ENCODE results near the gene WFDC1.
"Not testable (repeated sequence)": the region's sequence is repeated elsewhere in the genome, so short reads cannot be mapped to it uniquely, and the experiment has no call there.

The WFDC1 gene

DNA sequence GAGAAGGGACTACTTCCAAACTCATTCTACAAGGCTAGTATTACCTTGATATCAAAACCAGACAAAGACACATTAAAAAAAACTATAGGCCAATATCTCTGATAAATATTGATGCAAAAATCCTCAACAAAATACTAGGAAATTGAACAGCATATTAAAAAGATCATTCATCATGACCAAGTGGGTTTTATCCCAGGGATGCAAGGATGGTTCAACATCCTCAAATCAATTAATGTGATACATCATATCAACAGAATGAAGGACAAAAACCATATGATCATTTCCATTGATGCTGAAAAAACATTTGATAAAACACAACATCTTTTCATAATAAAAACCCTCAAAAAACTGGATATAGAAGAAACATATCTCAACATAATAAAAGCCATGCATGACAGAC lies 42.6 kb downstream of the WFDC1 start:
- H3K27me3 ChIP-seq (ENCODE audit: control insufficient read depth, insufficient read depth, low read length); H3K4me3 ChIP-seq (ENCODE audit: low read length); H3K9me3 ChIP-seq (ENCODE audit: control insufficient read depth, low read length); H3K36me3 ChIP-seq (ENCODE audit: control insufficient read depth, insufficient read depth, low read length); H3K9ac ChIP-seq (ENCODE audit: low read length): not testable (repeated sequence)
- H3K4me1 ChIP-seq (ENCODE audit: control insufficient read depth, insufficient read depth, low read length) = peaks cover 19% of the 10 kb centered on the region

DNA sequence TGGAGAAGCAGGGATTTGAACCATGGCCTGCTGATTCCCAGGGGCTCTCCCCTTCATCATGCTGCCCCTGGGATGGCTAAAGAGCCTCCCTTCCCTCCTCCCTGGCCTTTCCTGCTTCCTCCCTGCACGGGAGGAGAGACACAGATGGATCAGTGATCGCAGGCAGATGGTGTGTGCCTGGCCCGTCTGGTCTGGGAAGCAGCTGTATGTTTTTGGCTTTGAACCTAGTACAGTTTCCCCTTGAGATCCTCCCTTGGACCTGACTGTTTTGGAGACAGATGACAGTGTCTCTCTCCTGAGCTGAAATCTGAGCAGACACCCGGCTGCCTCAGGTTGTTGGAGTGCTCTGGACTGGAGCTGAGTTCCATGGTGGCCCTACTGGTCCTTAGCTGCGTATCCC lies 44.6 kb downstream of the WFDC1 start:
- Histone ChIP-seq H3K4me1 (ENCODE audit: control insufficient read depth, insufficient read depth, low read length) (peaks cover 4% of the 10 kb centered on the region), H3K9me3 (ENCODE audit: control insufficient read depth, low read length) (no peaks in the 10 kb centered on the region), H3K9ac (ENCODE audit: low read length) (no peak overlapping the region), H3K4me3 (ENCODE audit: low read length) (no peak overlapping the region), H3K27me3 (ENCODE audit: control insufficient read depth, insufficient read depth, low read length) (no peaks in the 10 kb centered on the region), H3K36me3 (ENCODE audit: control insufficient read depth, insufficient read depth, low read length) (no peaks in the 10 kb centered on the region)

DNA sequence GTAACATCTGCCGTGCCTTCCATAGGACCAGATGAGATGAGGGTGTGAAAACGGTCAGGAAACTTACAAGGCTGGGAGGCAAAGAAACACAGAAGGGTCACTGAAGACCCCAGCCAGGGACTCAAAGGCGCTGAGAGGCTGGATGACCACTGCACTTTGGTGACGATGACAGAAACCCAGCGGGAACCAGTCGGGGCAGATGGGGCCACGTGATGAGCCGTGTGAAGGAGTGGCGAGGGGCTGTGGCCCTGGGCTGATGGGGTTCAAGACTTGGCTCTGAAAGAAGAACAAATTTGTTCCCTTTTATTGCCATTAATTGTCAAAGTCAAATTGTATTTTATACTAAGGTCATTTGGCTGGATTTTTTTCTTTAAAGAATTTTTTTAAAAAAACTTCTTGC lies 45.1 kb downstream of the WFDC1 start:
- Histone ChIP-seq H3K36me3 (ENCODE audit: control insufficient read depth, insufficient read depth, low read length) (no peaks in the 10 kb centered on the region), H3K27me3 (ENCODE audit: control insufficient read depth, insufficient read depth, low read length) (no peaks in the 10 kb centered on the region), H3K9me3 (ENCODE audit: control insufficient read depth, low read length) (no peaks in the 10 kb centered on the region), H3K9ac (ENCODE audit: low read length) (no peak overlapping the region), H3K4me3 (ENCODE audit: low read length) (no peak overlapping the region), H3K4me1 (ENCODE audit: control insufficient read depth, insufficient read depth, low read length) (no peaks in the 10 kb centered on the region)

DNA sequence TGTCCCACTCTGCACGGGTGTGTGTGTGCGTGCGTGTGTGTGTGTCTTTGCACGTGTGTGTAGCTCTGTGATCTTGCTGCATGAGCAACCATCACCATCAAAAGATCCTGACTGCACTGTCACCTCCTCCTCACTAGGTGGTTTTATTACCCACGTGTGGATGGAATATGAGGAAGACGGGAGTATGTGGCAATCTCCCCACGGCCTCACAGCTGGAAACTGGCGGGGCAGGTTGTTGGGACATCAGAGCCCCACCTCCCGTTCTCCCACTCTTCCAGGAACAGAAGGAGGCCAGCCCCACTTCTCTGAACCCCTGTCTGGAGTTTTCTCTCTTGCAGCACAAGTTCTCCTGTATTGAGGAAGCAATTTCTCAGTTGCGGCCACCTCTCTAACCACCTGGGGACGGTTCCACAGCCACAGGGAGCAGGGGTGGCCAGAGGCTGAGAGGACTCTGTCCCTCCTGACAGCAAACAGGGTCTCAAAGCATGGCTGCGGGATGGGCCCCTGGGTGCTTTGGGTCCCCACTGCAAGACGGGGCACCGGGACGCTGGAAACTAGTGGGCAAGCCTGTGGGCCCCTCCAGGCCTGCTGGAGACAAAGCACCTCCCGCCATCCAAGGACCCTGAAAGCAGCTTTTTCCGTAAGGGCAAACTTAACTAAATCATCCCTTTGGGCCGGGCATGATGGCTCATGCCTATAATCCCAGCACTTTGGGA lies 45.8 kb downstream of the WFDC1 start:
- Histone ChIP-seq H3K27me3 (ENCODE audit: control insufficient read depth, insufficient read depth, low read length) (no peaks in the 10 kb centered on the region), H3K36me3 (ENCODE audit: control insufficient read depth, insufficient read depth, low read length) (no peaks in the 10 kb centered on the region), H3K9ac (ENCODE audit: low read length) (no peak overlapping the region), H3K9me3 (ENCODE audit: control insufficient read depth, low read length) (no peaks in the 10 kb centered on the region), H3K4me1 (ENCODE audit: control insufficient read depth, insufficient read depth, low read length) (no peaks in the 10 kb centered on the region), H3K4me3 (ENCODE audit: low read length) (no peak overlapping the region)

DNA sequence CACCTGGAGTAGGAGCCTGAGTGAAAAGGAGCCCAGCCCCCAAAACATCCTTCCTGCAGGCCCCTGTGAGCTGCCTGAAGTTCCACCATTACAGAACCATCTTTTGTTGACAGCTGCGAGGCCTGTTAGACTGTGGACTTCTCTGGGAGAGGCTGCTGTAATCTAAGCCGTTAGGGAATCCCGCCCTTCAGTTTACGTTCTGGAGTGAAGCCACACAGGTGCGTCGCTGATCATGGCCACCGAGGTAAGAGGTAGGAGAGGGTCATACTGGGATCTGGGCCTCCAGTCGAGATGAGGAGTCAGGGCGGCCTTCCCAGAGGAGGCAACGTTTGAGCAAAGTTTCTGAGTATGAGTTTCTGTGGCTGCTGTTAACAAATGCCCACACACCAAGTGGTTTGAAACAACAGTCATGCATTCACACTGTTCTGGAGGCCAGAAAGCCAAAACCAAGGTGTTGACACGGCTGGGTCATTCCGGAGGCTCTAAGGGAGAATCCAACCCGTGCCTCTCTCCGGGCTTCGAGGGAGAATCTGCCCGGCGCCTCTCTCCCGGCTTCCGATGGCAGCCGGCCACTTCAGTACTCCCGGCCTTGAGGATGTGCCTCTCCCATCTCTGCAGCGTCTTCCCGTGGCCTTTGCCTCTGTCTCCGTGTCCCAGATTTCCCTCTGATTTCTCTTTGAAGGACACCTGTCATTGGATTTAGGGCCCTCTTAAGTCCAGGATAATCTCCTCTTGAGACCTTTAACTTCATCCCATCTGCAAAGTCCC lies 47.0 kb downstream of the WFDC1 start:
- Histone ChIP-seq H3K9me3 (ENCODE audit: control insufficient read depth, low read length) (no peaks in the 10 kb centered on the region), H3K4me1 (ENCODE audit: control insufficient read depth, insufficient read depth, low read length) (no peaks in the 10 kb centered on the region), H3K36me3 (ENCODE audit: control insufficient read depth, insufficient read depth, low read length) (no peaks in the 10 kb centered on the region), H3K4me3 (ENCODE audit: low read length) (no peak overlapping the region), H3K9ac (ENCODE audit: low read length) (no peak overlapping the region), H3K27me3 (ENCODE audit: control insufficient read depth, insufficient read depth, low read length) (no peaks in the 10 kb centered on the region)

DNA sequence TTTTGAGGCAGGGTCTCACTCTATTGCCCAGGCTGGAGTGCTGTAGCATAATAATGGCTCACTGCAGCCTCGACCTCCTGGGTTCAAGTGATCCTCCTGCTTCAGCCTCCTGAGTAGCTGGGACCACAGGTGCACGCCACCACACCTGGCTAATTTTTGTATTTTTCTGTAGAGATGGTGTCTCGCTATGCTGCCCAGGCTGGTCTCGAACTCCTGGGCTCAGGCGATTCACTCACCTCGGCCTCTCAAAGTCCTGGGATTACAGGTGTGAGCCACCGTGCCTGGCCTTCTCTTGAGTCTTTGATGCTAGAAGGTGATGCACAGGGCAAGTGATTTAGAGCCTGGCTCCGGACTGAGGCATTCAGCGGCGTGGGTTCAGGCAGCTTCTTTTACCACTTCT lies 49.1 kb downstream of the WFDC1 start:
- H3K4me1 ChIP-seq (ENCODE audit: control insufficient read depth, insufficient read depth, low read length); H3K36me3 ChIP-seq (ENCODE audit: control insufficient read depth, insufficient read depth, low read length); H3K4me3 ChIP-seq (ENCODE audit: low read length); H3K9me3 ChIP-seq (ENCODE audit: control insufficient read depth, low read length); H3K9ac ChIP-seq (ENCODE audit: low read length); H3K27me3 ChIP-seq (ENCODE audit: control insufficient read depth, insufficient read depth, low read length): not testable (repeated sequence)

DNA sequence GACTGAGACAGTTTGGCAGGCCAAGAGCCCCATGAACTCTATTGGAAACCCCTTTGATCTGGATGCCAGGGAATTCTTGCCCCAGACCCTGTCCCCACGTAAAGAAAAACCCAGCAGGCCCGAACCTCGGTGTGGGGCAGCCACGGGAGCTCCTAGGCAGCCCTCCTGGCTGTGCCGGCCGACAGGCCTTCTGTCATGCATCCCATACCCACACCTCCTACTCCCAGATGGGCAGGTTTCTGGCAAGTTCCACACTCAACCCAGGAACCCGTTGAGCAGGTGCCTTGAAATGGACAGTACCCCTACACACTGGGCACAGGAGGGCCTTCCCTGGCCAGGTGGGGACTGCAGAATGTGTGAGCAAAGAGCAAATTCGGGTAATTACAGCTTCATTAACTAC lies 50.1 kb downstream of the WFDC1 start:
- Histone ChIP-seq H3K9me3 (ENCODE audit: control insufficient read depth, low read length) (no peaks in the 10 kb centered on the region), H3K36me3 (ENCODE audit: control insufficient read depth, insufficient read depth, low read length) (no peaks in the 10 kb centered on the region), H3K27me3 (ENCODE audit: control insufficient read depth, insufficient read depth, low read length) (no peaks in the 10 kb centered on the region), H3K4me3 (ENCODE audit: low read length) (no peak overlapping the region), H3K9ac (ENCODE audit: low read length) (no peak overlapping the region), H3K4me1 (ENCODE audit: control insufficient read depth, insufficient read depth, low read length) (peaks cover 4% of the 10 kb centered on the region)

DNA sequence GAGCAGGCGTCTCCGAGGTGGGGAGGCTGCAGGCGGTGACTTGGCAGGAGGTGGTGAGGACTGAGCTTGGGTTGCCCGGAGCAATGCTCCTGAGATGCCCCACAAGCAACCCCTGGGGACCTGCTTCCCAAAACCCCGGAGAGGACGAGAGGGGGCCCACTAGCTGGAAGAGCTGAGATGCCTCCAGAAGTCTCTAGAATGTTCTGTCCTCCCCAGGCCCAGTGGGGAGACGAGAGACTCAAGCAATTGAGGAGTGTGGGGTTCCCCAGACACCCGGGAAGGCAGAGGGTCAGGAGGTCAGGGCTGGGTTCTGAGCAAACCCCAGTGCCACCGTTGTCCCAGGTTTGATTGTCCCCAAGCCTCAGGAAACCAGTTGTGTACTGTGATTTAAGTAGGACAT lies 52.5 kb downstream of the WFDC1 start:
- Histone ChIP-seq H3K9ac (ENCODE audit: low read length) (no peak overlapping the region), H3K27me3 (ENCODE audit: control insufficient read depth, insufficient read depth, low read length) (no peaks in the 10 kb centered on the region), H3K4me3 (ENCODE audit: low read length) (no peak overlapping the region), H3K4me1 (ENCODE audit: control insufficient read depth, insufficient read depth, low read length) (peaks cover 19% of the 10 kb centered on the region), H3K36me3 (ENCODE audit: control insufficient read depth, insufficient read depth, low read length) (no peaks in the 10 kb centered on the region), H3K9me3 (ENCODE audit: control insufficient read depth, low read length) (no peaks in the 10 kb centered on the region)

DNA sequence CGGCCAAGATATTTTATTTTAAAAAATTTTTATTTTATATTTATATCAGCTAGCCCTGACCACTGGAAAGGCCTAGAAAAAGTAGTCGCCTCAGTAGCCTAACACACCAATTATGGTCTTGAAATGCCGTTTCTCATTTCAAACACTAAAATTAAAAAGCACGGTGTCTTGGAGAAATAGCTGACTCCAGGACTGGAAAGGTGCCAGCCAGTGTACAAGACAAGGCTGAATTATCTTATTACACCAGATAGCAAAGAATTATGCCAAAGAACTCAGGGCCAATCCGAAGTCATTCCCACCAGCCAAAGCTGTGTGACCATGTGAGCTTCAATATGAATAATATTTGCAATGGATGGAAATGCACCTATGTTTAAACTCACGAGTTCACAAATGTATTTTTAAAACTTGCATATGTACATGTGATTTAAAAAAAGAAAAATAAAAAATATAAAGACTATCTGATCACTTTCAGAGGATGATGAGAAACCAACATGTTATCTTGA lies 53.8 kb downstream of the WFDC1 start:
- Histone ChIP-seq H3K4me3 (ENCODE audit: low read length) (no peak overlapping the region), H3K36me3 (ENCODE audit: control insufficient read depth, insufficient read depth, low read length) (no peaks in the 10 kb centered on the region), H3K4me1 (ENCODE audit: control insufficient read depth, insufficient read depth, low read length) (peaks cover 19% of the 10 kb centered on the region), H3K9me3 (ENCODE audit: control insufficient read depth, low read length) (no peaks in the 10 kb centered on the region), H3K27me3 (ENCODE audit: control insufficient read depth, insufficient read depth, low read length) (no peaks in the 10 kb centered on the region), H3K9ac (ENCODE audit: low read length) (no peak overlapping the region)

DNA sequence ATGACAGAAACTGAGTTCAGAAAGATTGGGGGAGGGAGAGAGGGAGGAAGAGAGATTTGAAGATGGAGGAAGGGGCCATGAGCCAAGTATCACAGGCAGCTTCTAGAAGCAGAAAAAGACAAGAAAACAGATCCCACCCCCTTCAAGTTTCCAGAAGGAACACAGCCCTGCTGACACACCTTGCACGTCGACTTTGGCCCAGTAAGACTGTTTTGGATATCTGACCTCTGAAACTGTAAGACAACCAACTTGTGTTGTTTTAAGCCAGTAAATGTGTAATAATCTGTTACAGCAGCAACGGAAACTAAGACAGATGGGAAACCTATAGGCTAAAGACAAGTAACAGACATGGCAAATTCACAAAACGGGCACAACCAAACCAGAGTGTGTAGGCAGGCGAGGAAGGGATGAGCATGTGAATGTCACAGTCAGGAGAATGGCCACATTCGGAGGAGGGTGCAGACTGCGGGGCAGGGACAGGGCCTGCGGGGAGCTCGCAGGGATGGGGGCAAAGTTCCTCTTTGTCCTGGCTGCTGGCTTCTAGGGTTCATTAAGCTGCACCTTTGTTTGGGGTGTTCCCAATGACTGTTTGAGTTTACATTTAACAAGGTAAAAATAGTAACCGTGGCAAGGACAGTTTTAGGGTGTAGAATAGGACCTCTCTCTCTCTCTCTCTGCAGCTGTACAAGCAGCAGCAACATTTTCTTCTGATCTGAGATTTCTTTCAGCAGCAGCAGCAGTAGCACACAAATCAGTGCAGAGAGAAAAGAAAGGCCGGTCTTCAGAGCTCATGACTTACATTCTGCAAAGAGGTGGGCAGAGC lies 55.4 kb downstream of the WFDC1 start:
- no peak overlapping the region for H3K9ac ChIP-seq (ENCODE audit: low read length)
- no peak overlapping the region for H3K4me3 ChIP-seq (ENCODE audit: low read length)
- H3K27me3 ChIP-seq (ENCODE audit: control insufficient read depth, insufficient read depth, low read length) = no peaks in the 10 kb centered on the region
- H3K4me1 ChIP-seq (ENCODE audit: control insufficient read depth, insufficient read depth, low read length) = peaks cover 27% of the 10 kb centered on the region
- no peaks in the 10 kb centered on the region for H3K36me3 ChIP-seq (ENCODE audit: control insufficient read depth, insufficient read depth, low read length)
- no peaks in the 10 kb centered on the region for H3K9me3 ChIP-seq (ENCODE audit: control insufficient read depth, low read length)

DNA sequence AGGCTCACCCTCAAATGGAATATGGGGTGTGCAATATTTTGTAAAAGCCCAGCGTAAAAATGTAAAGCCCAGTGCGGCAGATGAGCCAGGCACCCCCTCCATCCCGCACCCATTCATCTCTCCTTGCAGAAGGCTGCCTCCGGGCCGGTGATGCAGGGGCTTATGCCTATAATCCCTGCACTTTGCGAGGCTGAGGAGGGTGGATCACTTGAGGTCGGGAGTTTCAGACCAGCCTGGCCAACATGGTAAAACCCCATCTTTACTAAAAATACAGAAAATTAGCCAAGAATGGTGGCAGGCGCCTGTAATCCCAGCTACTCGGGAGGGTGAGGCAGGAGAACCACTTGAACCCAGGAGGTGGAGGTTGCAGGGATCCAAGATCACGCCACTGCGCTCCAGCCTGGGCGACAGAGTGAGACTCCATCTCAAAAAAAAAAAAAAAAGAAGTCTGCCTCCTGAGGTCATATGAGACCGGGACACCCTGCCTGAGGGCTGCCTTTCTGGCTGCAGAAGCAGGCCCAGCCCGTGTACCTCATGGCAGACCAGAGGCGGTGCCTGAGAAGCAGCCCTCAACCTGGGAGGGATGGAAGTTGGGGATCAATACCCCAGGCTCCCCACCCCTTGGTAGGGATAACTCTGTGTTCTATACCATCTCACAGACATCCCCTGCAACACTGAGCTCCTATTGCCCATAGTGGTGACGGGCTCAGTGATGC lies 56.2 kb downstream of the WFDC1 start:
- Histone ChIP-seq H3K36me3 (ENCODE audit: control insufficient read depth, insufficient read depth, low read length) (no peaks in the 10 kb centered on the region), H3K4me1 (ENCODE audit: control insufficient read depth, insufficient read depth, low read length) (peaks cover 29% of the 10 kb centered on the region), H3K9ac (ENCODE audit: low read length) (no peak overlapping the region), H3K9me3 (ENCODE audit: control insufficient read depth, low read length) (no peaks in the 10 kb centered on the region), H3K4me3 (ENCODE audit: low read length) (no peak overlapping the region), H3K27me3 (ENCODE audit: control insufficient read depth, insufficient read depth, low read length) (no peaks in the 10 kb centered on the region)
